ENCODE measurements around the gene NAV1.

GRCh38 chr1:201565771-201566528 is 27.0 kb downstream of the NAV1 start:
- no peak for TF ChIP-seq CTCF (IDR thresholded peaks at IDR 0.05)
- TF ChIP-seq POLR2A (IDR thresholded peaks at IDR 0.05), result no peak
- TF ChIP-seq EP300 (IDR thresholded peaks at IDR 0.05), result peak in 1 of 2 donors; percentile 6
